Measurements from ENCODE around the gene GGT7.

The GGT7 gene

GRCh38 chr20:34825530-34826362 lies 46.9 kb downstream of the GGT7 start, which contains the start of gene NCOA6 (continued):
- TF ChIP-seq ZBTB11 (tag by site-specific recombination; conservative IDR thresholded peaks at IDR 0.05; ENCODE audit: low read depth): no peak
- TF ChIP-seq ZBTB44 (tag by site-specific recombination; IDR thresholded peaks at IDR 0.05): no peak
- TF ChIP-seq YY1 (tag by site-specific recombination; IDR thresholded peaks at IDR 0.05): 0 out of 2 replicates have a peak, but pooled peaks have one; percentile 45
- peak; percentile 73 for TF ChIP-seq SP3 (tag by site-specific recombination; IDR thresholded peaks at IDR 0.05)
- 0 out of 2 replicates have a peak, but pooled peaks have one; percentile 14 for TF ChIP-seq KLF1 (tag by site-specific recombination; IDR thresholded peaks at IDR 0.05)
- TF ChIP-seq ZNF561 (tag by site-specific recombination; IDR thresholded peaks at IDR 0.05; ENCODE audit: borderline replicate concordance): 0 out of 2 replicates have a peak, but pooled peaks have one; percentile 30
- TF ChIP-seq ZEB2 (tag by site-specific recombination; IDR thresholded peaks at IDR 0.05): peak; percentile 71
- peak; percentile 49; the same call in 1 of the 2 replicates for TF ChIP-seq ZBTB17 (tag by site-specific recombination; IDR thresholded peaks at IDR 0.05)
- TF ChIP-seq ZNF138 (tag by site-specific recombination; IDR thresholded peaks at IDR 0.05; ENCODE audit: borderline replicate concordance): 0 out of 2 replicates have a peak, but pooled peaks have one; percentile 24
- TF ChIP-seq ZNF629 (tag by site-specific recombination; IDR thresholded peaks at IDR 0.05): peak; percentile 35; the same call in 1 of the 2 replicates
- TF ChIP-seq ZIC2 (tag by site-specific recombination; IDR thresholded peaks at IDR 0.05): 0 out of 2 replicates have a peak, but pooled peaks have one; percentile 17

- no peaks in the 10 kb centered on the region; the same call in 1 of the 2 replicates for H3K4me1 ChIP-seq (ENCODE audit: control insufficient read depth, insufficient read depth, low read length)
- peak overlapping the region; percentile 96 for H3K4me3 ChIP-seq (ENCODE audit: low read depth, low read length)
- POLR2A ChIA-PET: interaction anchor here (0.6 to 1.3 kb wide), 7 partner anchors 12 to 488 kb away, joined by 3 to 5 read pairs (median 3); partner anchors contain the start of genes ACSS2 and PIGU
- no peaks in the 10 kb centered on the region for H3K36me3 ChIP-seq (ENCODE audit: control insufficient read depth in 2 of 2, insufficient read depth in 1 of 2, low read length in 2 of 2)
- no peaks in the 10 kb centered on the region for H3K9me3 ChIP-seq (ENCODE audit: control insufficient read depth, insufficient read depth, low read depth, low read length)
- H3K27ac ChIP-seq (ENCODE audit: extremely low read depth, low read depth, low read length): peak overlapping the region; percentile 98
- CTCF ChIA-PET: no interaction called here
- TF ChIP-seq ZNF654 (tag by site-specific recombination; IDR thresholded peaks at IDR 0.05; ENCODE audit: low read depth): 0 out of 2 replicates have a peak, but pooled peaks have one; percentile 5
- no peak for TF ChIP-seq ZNF354C (tag by site-specific recombination; IDR thresholded peaks at IDR 0.05; ENCODE audit: borderline replicate concordance, low read depth)
- peak; percentile 94 for TF ChIP-seq CTCF (tag by site-specific recombination; IDR thresholded peaks at IDR 0.05)
- TF ChIP-seq ZNF677 (tag by site-specific recombination; IDR thresholded peaks at IDR 0.05): peak; percentile 54
- no peak; the same call in 1 of the 2 replicates for TF ChIP-seq REPIN1 (tag by site-specific recombination; IDR thresholded peaks at IDR 0.05; ENCODE audit: low read depth)
- peak; percentile 57 for TF ChIP-seq ZNF2 (tag by site-specific recombination; IDR thresholded peaks at IDR 0.05)
- TF ChIP-seq PRDM1 (tag by site-specific recombination; IDR thresholded peaks at IDR 0.05): no peak
- TF ChIP-seq ZNF600 (tag by site-specific recombination; IDR thresholded peaks at IDR 0.05): peak; percentile 94
- TF ChIP-seq ZNF585B (tag by site-specific recombination; IDR thresholded peaks at IDR 0.05): no peak
- TF ChIP-seq MYNN (tag by site-specific recombination; IDR thresholded peaks at IDR 0.05; ENCODE audit: borderline replicate concordance): no peak
- TF ChIP-seq HIC1 (tag by site-specific recombination; IDR thresholded peaks at IDR 0.05): peak; percentile 58
- TF ChIP-seq ZNF473 (tag by site-specific recombination; IDR thresholded peaks at IDR 0.05): no peak
- 0 out of 2 replicates have a peak, but pooled peaks have one; percentile 46 for TF ChIP-seq ZNF610 (tag by site-specific recombination; IDR thresholded peaks at IDR 0.05; ENCODE audit: borderline replicate concordance)
- peak; percentile 82; the same call in 1 of the 2 replicates for TF ChIP-seq GLIS2 (tag by site-specific recombination; IDR thresholded peaks at IDR 0.05)
These were observed 47.7 kb downstream of the GGT7 start for GRCh38 chr20:34824806-34825529.

Data from HEK293 (cell line).